Liver (tissue), 9 donors: Measurements from ENCODE around the gene TTYH3. TPM values are rescaled to one million over a fixed set of nuclear protein-coding genes. Genes with fewer than 3 reads are reported as not detected.

Experiments
- DNase-seq: peaks from one replicate; pipeline ENCODE4 v3.0.0-alpha.2; 2017; ENCODE audit warnings: low spot score
- H3K27ac ChIP-seq, 2 donors: one replicate each; pipeline ENCODE4 v1.7.0; 2013; ENCODE audit warnings: inconsistent platforms in 2 of 2, low read length in 2 of 2, control low read depth in 1 of 2, low read depth in 1 of 2, mild to moderate bottlenecking in 1 of 2
- H3K27me3 ChIP-seq, 4 donors: one replicate each; pipeline versions ENCODE4 v1.6.1 to v1.7.0; 2013; ENCODE audit warnings: low read length in 3 of 4, inconsistent platforms in 1 of 4, mild to moderate bottlenecking in 1 of 4, moderate library complexity in 1 of 4; ENCODE audit not compliant: control insufficient read depth in 4 of 4, insufficient read depth in 4 of 4
- H3K36me3 ChIP-seq, 4 donors: one replicate each; pipeline versions ENCODE4 v1.6.1 to v1.7.0; 2013; ENCODE audit warnings: low read length in 3 of 4, mild to moderate bottlenecking in 3 of 4, low read depth in 1 of 4, moderate library complexity in 1 of 4; ENCODE audit not compliant: control insufficient read depth in 4 of 4, insufficient read depth in 3 of 4
- H3K4me1 ChIP-seq, 4 donors: one replicate each; pipeline versions ENCODE4 v1.6.1 to v1.7.0; 2013; ENCODE audit warnings: low read length in 3 of 4, mild to moderate bottlenecking in 3 of 4, moderate library complexity in 1 of 4; ENCODE audit not compliant: control insufficient read depth in 4 of 4, insufficient read depth in 4 of 4
- H3K4me3 ChIP-seq, 3 donors: one replicate each; pipeline versions ENCODE4 v1.6.1 to v1.7.0; 2013; ENCODE audit warnings: low read length in 3 of 3, control low read depth in 1 of 3, low read depth in 1 of 3, mild to moderate bottlenecking in 1 of 3
- H3K9ac ChIP-seq, 2 donors: one replicate each; pipeline ENCODE4 v1.7.0; 2013; ENCODE audit warnings: low read length in 2 of 2, mild to moderate bottlenecking in 2 of 2, moderate library complexity in 2 of 2, control low read depth in 1 of 2, low read depth in 1 of 2
- H3K9me3 ChIP-seq, 4 donors: one replicate each; pipeline versions ENCODE4 v1.6.1 to v1.7.0; 2013; ENCODE audit warnings: low read length in 3 of 4; ENCODE audit not compliant: control insufficient read depth in 4 of 4
- EGR1 ChIP-seq, 2 donors: IDR thresholded peaks; 2 replicates each; pipeline ENCODE4 v1.6.1; 2016 to 2018; ENCODE audit warnings: antibody characterized with exemption in 2 of 2, low read depth in 2 of 2
- FOXA1 ChIP-seq: IDR thresholded peaks from 2 replicates; pipeline ENCODE4 v1.6.1; 2016; ENCODE audit warnings: antibody characterized with exemption
- GABPA ChIP-seq, 2 donors: IDR thresholded peaks in 1 of 2; conservative IDR thresholded peaks in 1 of 2; 2 replicates each; pipeline ENCODE4 v1.6.1; 2016; ENCODE audit warnings: antibody characterized with exemption in 2 of 2, mild to moderate bottlenecking in 1 of 2, moderate library complexity in 1 of 2
- HNF4G ChIP-seq: IDR thresholded peaks from 2 replicates; pipeline ENCODE4 v1.6.1; 2016; ENCODE audit warnings: antibody characterized with exemption
- NR2F2 ChIP-seq: IDR thresholded peaks from 2 replicates; pipeline ENCODE4 v1.6.1; 2016; ENCODE audit warnings: antibody characterized with exemption
- RAD21 ChIP-seq, 2 donors: IDR thresholded peaks; 2 replicates each; pipeline ENCODE4 v1.6.1; 2016; ENCODE audit warnings: antibody characterized with exemption in 2 of 2, mild to moderate bottlenecking in 2 of 2
- RXRA ChIP-seq, 2 donors: IDR thresholded peaks; 2 replicates each; pipeline ENCODE4 v1.6.1; 2017 to 2018; ENCODE audit warnings: antibody characterized with exemption in 2 of 2, mild to moderate bottlenecking in 1 of 2
- SP1 ChIP-seq: IDR thresholded peaks from 2 replicates; pipeline ENCODE4 v1.6.1; 2018; ENCODE audit warnings: antibody characterized with exemption, mild to moderate bottlenecking
- TAF1 ChIP-seq: conservative IDR thresholded peaks from 2 replicates; pipeline ENCODE4 v1.6.1; 2016; ENCODE audit warnings: antibody characterized with exemption, mild to moderate bottlenecking
- YY1 ChIP-seq: IDR thresholded peaks from 2 replicates; pipeline ENCODE4 v1.6.1; 2016; ENCODE audit warnings: antibody characterized with exemption, mild to moderate bottlenecking
- WGBS: extraction: QIAGEN DNeasy Blood & Tissue Kit; methylation state at CpG from one replicate; pipeline ENCODE4 v1.1.7; 2013; 5-methylcytosine and 5-hydroxymethylcytosine counted together
- polyA plus RNA-seq, 2 donors: library from polyadenylated mRNA; stranded (reverse) in 1 of 2; unstranded in 1 of 2; fragments of 200-250 nt in 1 of 2; fragments of >200 nt in 1 of 2; fragmentation: Nextera tagmentation in 1 of 2; extraction: Ambion mirVana in 1 of 2; gene quantifications; one replicate each; pipeline versions ENCODE4 v1.2.1 to v1.2.3, GENCODE V29; 2013 to 2015
- total RNA-seq, 2 donors: library from RNA; depleted of rRNA; stranded (reverse); fragments of >200 nt; gene quantifications; one replicate each; pipeline ENCODE4 v1.2.3, GENCODE V29; 2014
- TF ChIP-seq, protein P1 (sequence below): IDR thresholded peaks from 2 replicates; pipeline ENCODE4 v1.6.1; 2016; ENCODE audit warnings: antibody characterized with exemption, mild to moderate bottlenecking
- TF ChIP-seq, protein P2 (sequence below): IDR thresholded peaks from 2 replicates; pipeline ENCODE4 v1.6.1; 2016; ENCODE audit warnings: antibody characterized with exemption
- TF ChIP-seq, protein P3 (sequence below): fragments of 150-350 bp; IDR thresholded peaks from 2 replicates; pipeline ENCODE4 v1.5.1; 2017; ENCODE audit warnings: improper control_type of control experiment, low read depth, low read length; ENCODE audit not compliant: missing input control
- TF ChIP-seq, protein P4 (sequence below): IDR thresholded peaks from 2 replicates; pipeline ENCODE4 v1.6.1; 2016; ENCODE audit warnings: antibody characterized with exemption
- donor health status: healthy.
- donor health status: healthy.
- donor health status: healthy.
- donor health status: healthy.
- donor health status: healthy.

Gene TTYH3
- total and polyA plus RNA-seq, 4 donors, result 8.2 to 19.6 (median 17.4) TPM

DNA sequence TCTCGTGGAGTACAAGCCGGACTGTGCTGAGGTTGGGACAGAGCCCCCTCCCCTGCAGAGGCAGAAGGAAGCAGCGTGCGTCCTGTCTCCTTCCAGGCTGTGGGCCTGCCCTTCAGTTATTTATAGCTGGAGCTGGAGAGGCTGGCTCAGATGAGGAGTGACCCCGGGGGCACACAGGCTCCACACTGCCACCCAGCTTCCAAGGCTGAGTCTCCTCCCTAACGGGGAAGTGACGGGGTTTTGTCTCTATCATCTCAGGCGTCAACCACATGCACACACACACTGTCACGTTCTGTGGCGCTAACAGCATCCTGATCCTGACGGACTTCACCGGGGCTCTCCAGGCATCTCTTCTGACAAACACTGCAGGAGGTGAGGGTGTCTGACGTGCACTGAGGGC, 81.6 kb downstream of the TTYH3 start:
- Histone ChIP-seq H3K9me3 (no peaks in the 10 kb centered on the region), H3K27ac (no peak overlapping the region), H3K27me3 (no peaks in the 10 kb centered on the region), H3K9ac (no peak overlapping the region), H3K4me3 (no peak overlapping the region), H3K4me1 (peaks cover 0 to 8% (median 3%) of the 10 kb centered on the region in 4 donors), H3K36me3 (no peaks in the 10 kb centered on the region)
- 69% methylated on average over 13 of the region's 13 CpGs for WGBS
- DNase-seq, result no peak
- no peak for TF ChIP-seq HNF4G
- TF ChIP-seq FOXA1, result no peak
- TF ChIP-seq NR2F2, result peak; percentile 53
- TF ChIP-seq, protein P1, sequence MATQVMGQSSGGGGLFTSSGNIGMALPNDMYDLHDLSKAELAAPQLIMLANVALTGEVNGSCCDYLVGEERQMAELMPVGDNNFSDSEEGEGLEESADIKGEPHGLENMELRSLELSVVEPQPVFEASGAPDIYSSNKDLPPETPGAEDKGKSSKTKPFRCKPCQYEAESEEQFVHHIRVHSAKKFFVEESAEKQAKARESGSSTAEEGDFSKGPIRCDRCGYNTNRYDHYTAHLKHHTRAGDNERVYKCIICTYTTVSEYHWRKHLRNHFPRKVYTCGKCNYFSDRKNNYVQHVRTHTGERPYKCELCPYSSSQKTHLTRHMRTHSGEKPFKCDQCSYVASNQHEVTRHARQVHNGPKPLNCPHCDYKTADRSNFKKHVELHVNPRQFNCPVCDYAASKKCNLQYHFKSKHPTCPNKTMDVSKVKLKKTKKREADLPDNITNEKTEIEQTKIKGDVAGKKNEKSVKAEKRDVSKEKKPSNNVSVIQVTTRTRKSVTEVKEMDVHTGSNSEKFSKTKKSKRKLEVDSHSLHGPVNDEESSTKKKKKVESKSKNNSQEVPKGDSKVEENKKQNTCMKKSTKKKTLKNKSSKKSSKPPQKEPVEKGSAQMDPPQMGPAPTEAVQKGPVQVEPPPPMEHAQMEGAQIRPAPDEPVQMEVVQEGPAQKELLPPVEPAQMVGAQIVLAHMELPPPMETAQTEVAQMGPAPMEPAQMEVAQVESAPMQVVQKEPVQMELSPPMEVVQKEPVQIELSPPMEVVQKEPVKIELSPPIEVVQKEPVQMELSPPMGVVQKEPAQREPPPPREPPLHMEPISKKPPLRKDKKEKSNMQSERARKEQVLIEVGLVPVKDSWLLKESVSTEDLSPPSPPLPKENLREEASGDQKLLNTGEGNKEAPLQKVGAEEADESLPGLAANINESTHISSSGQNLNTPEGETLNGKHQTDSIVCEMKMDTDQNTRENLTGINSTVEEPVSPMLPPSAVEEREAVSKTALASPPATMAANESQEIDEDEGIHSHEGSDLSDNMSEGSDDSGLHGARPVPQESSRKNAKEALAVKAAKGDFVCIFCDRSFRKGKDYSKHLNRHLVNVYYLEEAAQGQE, result no peak
- TF ChIP-seq, protein P2, sequence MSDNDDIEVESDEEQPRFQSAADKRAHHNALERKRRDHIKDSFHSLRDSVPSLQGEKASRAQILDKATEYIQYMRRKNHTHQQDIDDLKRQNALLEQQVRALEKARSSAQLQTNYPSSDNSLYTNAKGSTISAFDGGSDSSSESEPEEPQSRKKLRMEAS, result no peak
- peak in 1 of 2 donors; percentile 24 for TF ChIP-seq RAD21 (IDR thresholded peaks at IDR 0.05)
- TF ChIP-seq, protein P3, sequence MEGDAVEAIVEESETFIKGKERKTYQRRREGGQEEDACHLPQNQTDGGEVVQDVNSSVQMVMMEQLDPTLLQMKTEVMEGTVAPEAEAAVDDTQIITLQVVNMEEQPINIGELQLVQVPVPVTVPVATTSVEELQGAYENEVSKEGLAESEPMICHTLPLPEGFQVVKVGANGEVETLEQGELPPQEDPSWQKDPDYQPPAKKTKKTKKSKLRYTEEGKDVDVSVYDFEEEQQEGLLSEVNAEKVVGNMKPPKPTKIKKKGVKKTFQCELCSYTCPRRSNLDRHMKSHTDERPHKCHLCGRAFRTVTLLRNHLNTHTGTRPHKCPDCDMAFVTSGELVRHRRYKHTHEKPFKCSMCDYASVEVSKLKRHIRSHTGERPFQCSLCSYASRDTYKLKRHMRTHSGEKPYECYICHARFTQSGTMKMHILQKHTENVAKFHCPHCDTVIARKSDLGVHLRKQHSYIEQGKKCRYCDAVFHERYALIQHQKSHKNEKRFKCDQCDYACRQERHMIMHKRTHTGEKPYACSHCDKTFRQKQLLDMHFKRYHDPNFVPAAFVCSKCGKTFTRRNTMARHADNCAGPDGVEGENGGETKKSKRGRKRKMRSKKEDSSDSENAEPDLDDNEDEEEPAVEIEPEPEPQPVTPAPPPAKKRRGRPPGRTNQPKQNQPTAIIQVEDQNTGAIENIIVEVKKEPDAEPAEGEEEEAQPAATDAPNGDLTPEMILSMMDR, result no peak
- TF ChIP-seq EGR1 (IDR thresholded peaks at IDR 0.05; ENCODE audit: low read depth in 2 of 2), result no peak
- no peak for TF ChIP-seq SP1

DNA sequence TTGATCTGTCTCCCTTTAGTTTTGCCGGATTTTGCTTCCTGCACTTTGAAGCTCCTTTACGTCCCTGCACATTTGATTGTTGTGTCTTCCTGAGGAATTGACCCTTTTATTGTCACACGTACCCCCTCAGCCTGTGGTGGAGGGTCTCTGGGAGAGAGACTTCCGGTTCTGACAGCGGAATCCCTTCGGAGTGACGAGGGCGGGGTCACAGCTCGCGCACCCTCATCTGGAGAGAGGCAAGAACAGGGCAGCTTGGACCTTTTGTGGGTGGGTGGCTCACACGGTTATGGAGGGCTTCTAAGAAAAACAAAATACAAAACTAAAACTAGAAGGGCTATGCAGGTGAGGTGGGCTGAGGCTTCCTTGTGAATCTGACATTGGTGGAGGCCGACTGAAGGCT, 82.2 kb downstream of the TTYH3 start:
- 87% methylated on average over 12 of the region's 12 CpGs for WGBS
- peaks cover 0 to 8% (median 3%) of the 10 kb centered on the region in 4 donors for H3K4me1 ChIP-seq
- no peak overlapping the region for H3K4me3 ChIP-seq
- H3K27ac ChIP-seq, result no peak overlapping the region
- no peaks in the 10 kb centered on the region for H3K9me3 ChIP-seq
- TF ChIP-seq, protein P3, result no peak
- TF ChIP-seq GABPA (IDR thresholded peaks at IDR 0.05 in 1 of 2, conservative IDR thresholded peaks at IDR 0.05 in 1 of 2), result no peak
- TF ChIP-seq YY1, result no peak
- TF ChIP-seq RXRA (IDR thresholded peaks at IDR 0.05), result no peak
- no peak for TF ChIP-seq SP1
- TF ChIP-seq, protein P4, sequence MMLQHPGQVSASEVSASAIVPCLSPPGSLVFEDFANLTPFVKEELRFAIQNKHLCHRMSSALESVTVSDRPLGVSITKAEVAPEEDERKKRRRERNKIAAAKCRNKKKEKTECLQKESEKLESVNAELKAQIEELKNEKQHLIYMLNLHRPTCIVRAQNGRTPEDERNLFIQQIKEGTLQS, result no peak
- TF ChIP-seq TAF1, result no peak
- TF ChIP-seq EGR1 (IDR thresholded peaks at IDR 0.05; ENCODE audit: low read depth in 2 of 2), result no peak
- TF ChIP-seq HNF4G, result no peak
- H3K9ac ChIP-seq, result no peak overlapping the region
- no peak for DNase-seq
- H3K27me3 ChIP-seq, result no peaks in the 10 kb centered on the region
- no peaks in the 10 kb centered on the region for H3K36me3 ChIP-seq

Other genes with a start within 250 kb of the TTYH3 start
- gene CHST12, start 228.4 kb upstream of the TTYH3 start, total RNA-seq, result 1 to 10 TPM; 3.2 to 5.9 TPM
- gene CHST12, start 228.4 kb upstream of the TTYH3 start, polyA plus RNA-seq, result 10 to 100 TPM in 1 of 2 donors, 1 to 10 TPM in 1; 4.5 to 11.9 TPM
- gene GRIFIN, start 155.6 kb upstream of the TTYH3 start, total RNA-seq, result not detected
- gene GRIFIN, start 155.6 kb upstream of the TTYH3 start, polyA plus RNA-seq, result not detected
- gene LFNG, start 112.2 kb upstream of the TTYH3 start, total RNA-seq, result 1 to 10 TPM; 2.8 to 2.9 TPM
- 1 to 10 TPM in 1 of 2 donors, under 1 TPM in 1; 0.22 to 2.4 TPM for gene LFNG, start 112.2 kb upstream of the TTYH3 start, polyA plus RNA-seq
- 10 to 100 TPM; 16.5 to 20.7 TPM for gene BRAT1, start 76.5 kb upstream of the TTYH3 start, total RNA-seq
- 10 to 100 TPM in 1 of 2 donors, 1 to 10 TPM in 1; 10.0 to 16.9 TPM for gene BRAT1, start 76.5 kb upstream of the TTYH3 start, polyA plus RNA-seq
- 1 to 10 TPM; 2.6 to 5.9 TPM for gene IQCE, start 73.0 kb upstream of the TTYH3 start, total RNA-seq
- gene IQCE, start 73.0 kb upstream of the TTYH3 start, polyA plus RNA-seq, result 1 to 10 TPM; 2.1 to 4.6 TPM
- gene AMZ1, start 56.2 kb downstream of the TTYH3 start, total RNA-seq, result 1 to 10 TPM in 1 of 2 donors, not detected in 1; 1.3 TPM
- gene AMZ1, start 56.2 kb downstream of the TTYH3 start, polyA plus RNA-seq, result 1 to 10 TPM in 1 of 2 donors, under 1 TPM in 1; 0.10 to 1.1 TPM
- 10 to 100 TPM; 10.9 to 19.0 TPM for gene GNA12, start 212.3 kb downstream of the TTYH3 start, total RNA-seq
- 10 to 100 TPM in 1 of 2 donors, 1 to 10 TPM in 1; 3.7 to 11.6 TPM for gene GNA12, start 212.3 kb downstream of the TTYH3 start, polyA plus RNA-seq